ENCODE data around the gene EPB42.
"Not testable (repeated sequence)": the region's sequence is repeated elsewhere in the genome, so short reads cannot be mapped to it uniquely, and the experiment has no call there.

DNA sequence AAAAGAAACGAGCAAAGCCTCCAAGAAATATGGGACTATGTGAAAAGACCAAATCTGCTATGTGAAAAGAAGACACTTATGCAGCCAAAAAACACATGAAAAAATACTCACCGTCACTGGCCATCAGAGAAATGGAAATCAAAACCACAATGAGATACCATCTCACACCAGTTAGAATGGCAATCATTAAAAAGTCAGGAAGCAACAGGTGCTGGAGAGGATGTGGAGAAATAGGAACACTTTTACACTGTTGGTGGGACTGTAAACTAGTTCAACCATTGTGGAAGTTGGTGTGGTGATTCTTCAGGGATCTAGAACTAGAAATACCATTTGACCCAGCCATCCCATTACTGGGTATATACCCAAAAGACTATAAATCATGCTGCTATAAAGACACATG lies 43.7 kb downstream of the EPB42 start:
- TF ChIP-seq, protein P1, sequence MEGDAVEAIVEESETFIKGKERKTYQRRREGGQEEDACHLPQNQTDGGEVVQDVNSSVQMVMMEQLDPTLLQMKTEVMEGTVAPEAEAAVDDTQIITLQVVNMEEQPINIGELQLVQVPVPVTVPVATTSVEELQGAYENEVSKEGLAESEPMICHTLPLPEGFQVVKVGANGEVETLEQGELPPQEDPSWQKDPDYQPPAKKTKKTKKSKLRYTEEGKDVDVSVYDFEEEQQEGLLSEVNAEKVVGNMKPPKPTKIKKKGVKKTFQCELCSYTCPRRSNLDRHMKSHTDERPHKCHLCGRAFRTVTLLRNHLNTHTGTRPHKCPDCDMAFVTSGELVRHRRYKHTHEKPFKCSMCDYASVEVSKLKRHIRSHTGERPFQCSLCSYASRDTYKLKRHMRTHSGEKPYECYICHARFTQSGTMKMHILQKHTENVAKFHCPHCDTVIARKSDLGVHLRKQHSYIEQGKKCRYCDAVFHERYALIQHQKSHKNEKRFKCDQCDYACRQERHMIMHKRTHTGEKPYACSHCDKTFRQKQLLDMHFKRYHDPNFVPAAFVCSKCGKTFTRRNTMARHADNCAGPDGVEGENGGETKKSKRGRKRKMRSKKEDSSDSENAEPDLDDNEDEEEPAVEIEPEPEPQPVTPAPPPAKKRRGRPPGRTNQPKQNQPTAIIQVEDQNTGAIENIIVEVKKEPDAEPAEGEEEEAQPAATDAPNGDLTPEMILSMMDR (IDR thresholded peaks at IDR 0.05), result not testable (repeated sequence)
- not testable (repeated sequence) for TF ChIP-seq POLR2A (IDR thresholded peaks at IDR 0.05)

Measured in thyroid gland (tissue), 4 donors.